CD14-positive monocyte (primary cell): ENCODE data around the gene ZNF497. TPM values are rescaled to one million over a fixed set of nuclear protein-coding genes. Genes with fewer than 3 reads are reported as not detected.
A peak's percentile ranks its signal among the peaks of the same experiment; 100 is the strongest.

ENCODE experiments used
- DNase-seq, 3 donors: peaks; one replicate each; pipeline ENCODE4 v3.0.0-alpha.2; 2011 to 2022
- H2AFZ ChIP-seq: 2 replicates; pipeline ENCODE4 v1.6.0; 2012; ENCODE audit warnings: mild to moderate bottlenecking, low read depth, low read length, inconsistent platforms; ENCODE audit not compliant: insufficient read depth, poor library complexity, severe bottlenecking
- H3K27ac ChIP-seq, 2 donors: 1 replicate in 1 of 2; 2 replicates in 1 of 2; pipeline ENCODE4 v1.5.1; 2012 to 2013; ENCODE audit warnings: low read length in 2 of 2, control low read depth in 1 of 2, inconsistent platforms in 1 of 2, low read depth in 1 of 2, mild to moderate bottlenecking in 1 of 2
- H3K27me3 ChIP-seq, 2 donors: one replicate each; pipeline versions ENCODE4 v1.6.0 to v1.6.1; 2011 to 2013; ENCODE audit warnings: low read length in 2 of 2; ENCODE audit not compliant: control insufficient read depth in 2 of 2, insufficient read depth in 2 of 2
- H3K36me3 ChIP-seq, 2 donors: replicated peaks in 1 of 2; 1 replicate in 1 of 2; 2 replicates in 1 of 2; pipeline versions ENCODE4 v1.5.1 to v1.6.1; 2012 to 2013; ENCODE audit warnings: low read length in 2 of 2, control low read depth in 1 of 2, inconsistent platforms in 1 of 2, mild to moderate bottlenecking in 1 of 2; ENCODE audit not compliant: insufficient read depth in 2 of 2, control insufficient read depth in 1 of 2
- H3K4me1 ChIP-seq, 2 donors: 1 replicate in 1 of 2; 2 replicates in 1 of 2; pipeline versions ENCODE4 v1.5.1 to v1.6.1; 2012 to 2013; ENCODE audit warnings: low read length in 2 of 2, control low read depth in 1 of 2, inconsistent platforms in 1 of 2, mild to moderate bottlenecking in 1 of 2, moderate library complexity in 1 of 2; ENCODE audit not compliant: insufficient read depth in 2 of 2, control insufficient read depth in 1 of 2
- H3K4me2 ChIP-seq: replicated peaks from 2 replicates; pipeline ENCODE3; 2012; ENCODE audit warnings: low read length, moderate library complexity, mild to moderate bottlenecking; ENCODE audit not compliant: poor library complexity, severe bottlenecking; ENCODE audit errors: extremely low read depth
- H3K4me3 ChIP-seq, 3 experiments: fragments of 200-600 bp in 1 of 3; sonication (generic) in 1 of 3; replicated peaks in 1 of 3; 1 replicate in 2 of 3; 2 replicates in 1 of 3; pipeline ENCODE4 v1.5.1; 2011 to 2013; ENCODE audit warnings: low read length in 3 of 3, mild to moderate bottlenecking in 3 of 3, control low read depth in 2 of 3, low read depth in 2 of 3, inconsistent platforms in 1 of 3, moderate library complexity in 1 of 3
- H3K79me2 ChIP-seq: 2 replicates; pipeline ENCODE4 v1.6.0; 2012; ENCODE audit warnings: mild to moderate bottlenecking, control low read depth, inconsistent platforms, low read length, moderate library complexity; ENCODE audit not compliant: insufficient read depth
- H3K9ac ChIP-seq: 2 replicates; pipeline ENCODE4 v1.6.0; 2017; ENCODE audit warnings: low read length, mild to moderate bottlenecking; ENCODE audit not compliant: insufficient read depth, poor library complexity, severe bottlenecking
- H3K9me3 ChIP-seq, 2 donors: replicated peaks in 1 of 2; 1 replicate in 1 of 2; 2 replicates in 1 of 2; pipeline versions ENCODE4 v1.5.1 to v1.6.1; 2012 to 2013; ENCODE audit warnings: low read length in 2 of 2, control low read depth in 1 of 2; ENCODE audit not compliant: control insufficient read depth in 1 of 2, insufficient read depth in 1 of 2
- H4K20me1 ChIP-seq: 2 replicates; pipeline ENCODE4 v1.6.0; 2012; ENCODE audit warnings: mild to moderate bottlenecking, low read length, control low read depth, moderate library complexity; ENCODE audit not compliant: insufficient read depth
- H3K27ac Mint-ChIP-seq, 7 donors: one replicate each; pipeline ENCODE4 v1.8.0; 2020; ENCODE audit warnings: mild to moderate bottlenecking in 7 of 7, mixed read lengths in 7 of 7, moderate library complexity in 6 of 7, inconsistent platforms in 2 of 7
- H3K27me3 Mint-ChIP-seq, 3 donors: one replicate each; pipeline ENCODE4 v1.8.0; 2021 to 2022; ENCODE audit warnings: low read depth in 3 of 3, mild to moderate bottlenecking in 3 of 3, mixed read lengths in 3 of 3, moderate library complexity in 3 of 3, inconsistent platforms in 1 of 3
- H3K36me3 Mint-ChIP-seq, 2 donors: one replicate each; pipeline ENCODE4 v1.8.0; 2020; ENCODE audit warnings: mixed read lengths in 2 of 2, inconsistent platforms in 1 of 2, mild to moderate bottlenecking in 1 of 2
- H3K4me1 Mint-ChIP-seq: one replicate; pipeline ENCODE4 v1.8.0; 2020; ENCODE audit warnings: mild to moderate bottlenecking, mixed read lengths
- H3K4me3 Mint-ChIP-seq, 2 donors: one replicate each; pipeline ENCODE4 v1.8.0; 2020; ENCODE audit warnings: mild to moderate bottlenecking in 2 of 2, mixed read lengths in 2 of 2, moderate library complexity in 1 of 2
- H3K9me3 Mint-ChIP-seq, 7 donors: one replicate each; pipeline ENCODE4 v1.8.0; 2020 to 2022; ENCODE audit warnings: mixed read lengths in 7 of 7, mild to moderate bottlenecking in 6 of 7, moderate library complexity in 6 of 7, inconsistent platforms in 2 of 7
- WGBS: methylation state at CpG from one replicate; pipeline ENCODE4 v1.1.5; 2013; ENCODE audit warnings: missing lambda C conversion rate; ENCODE audit not compliant: insufficient coverage; 5-methylcytosine and 5-hydroxymethylcytosine counted together
- intact Hi-C, 2 donors: fragments of 100-400 bp; cut with micrococcal nuclease; formaldehyde crosslinking; loops; one replicate each; pipeline versions ENCODE4 v1.15.0 to v1.15.1; 2023
- polyA plus RNA-seq, 3 donors: library from polyadenylated mRNA; depleted of rRNA in 1 of 3; unstranded in 2 of 3; stranded (reverse) in 1 of 3; fragments of 300-500 nt in 2 of 3; fragments of >200 nt in 1 of 3; fragmentation: Illumina TruSeq in 2 of 3; gene quantifications; 1 replicate in 2 of 3; 2 replicates in 1 of 3; pipeline ENCODE4 v1.2.3, GENCODE V29; 2012 to 2021
- TF ChIP-seq, protein P1 (sequence below): fragments of 200-600 bp; IDR thresholded peaks from one replicate; pipeline ENCODE4 v1.8.0; 2022; ENCODE audit warnings: antibody characterized with exemption, mild to moderate bottlenecking

ZNF497 gene
- polyA plus RNA-seq, 3 donors: 0.28 to 0.60 (median 0.41) TPM

- intact Hi-C loops: no loop called here
- Histone ChIP-seq H3K36me3 (peaks cover 27 to 51% of the 10 kb centered on the region in 2 donors), H3K4me2 (no peak overlapping the region), H3K4me3 (no peak overlapping the region), H3K4me1 (no peaks in the 10 kb centered on the region), H3K79me2 (no peaks in the 10 kb centered on the region), H3K9me3 (peaks cover 4 to 13% of the 10 kb centered on the region in 2 donors), H3K27me3 (no peaks in the 10 kb centered on the region), H4K20me1 (no peaks in the 10 kb centered on the region), H3K9ac (no peak overlapping the region), H2AFZ (no peak overlapping the region), H3K27ac (no peak overlapping the region)
- TF ChIP-seq, protein P1, sequence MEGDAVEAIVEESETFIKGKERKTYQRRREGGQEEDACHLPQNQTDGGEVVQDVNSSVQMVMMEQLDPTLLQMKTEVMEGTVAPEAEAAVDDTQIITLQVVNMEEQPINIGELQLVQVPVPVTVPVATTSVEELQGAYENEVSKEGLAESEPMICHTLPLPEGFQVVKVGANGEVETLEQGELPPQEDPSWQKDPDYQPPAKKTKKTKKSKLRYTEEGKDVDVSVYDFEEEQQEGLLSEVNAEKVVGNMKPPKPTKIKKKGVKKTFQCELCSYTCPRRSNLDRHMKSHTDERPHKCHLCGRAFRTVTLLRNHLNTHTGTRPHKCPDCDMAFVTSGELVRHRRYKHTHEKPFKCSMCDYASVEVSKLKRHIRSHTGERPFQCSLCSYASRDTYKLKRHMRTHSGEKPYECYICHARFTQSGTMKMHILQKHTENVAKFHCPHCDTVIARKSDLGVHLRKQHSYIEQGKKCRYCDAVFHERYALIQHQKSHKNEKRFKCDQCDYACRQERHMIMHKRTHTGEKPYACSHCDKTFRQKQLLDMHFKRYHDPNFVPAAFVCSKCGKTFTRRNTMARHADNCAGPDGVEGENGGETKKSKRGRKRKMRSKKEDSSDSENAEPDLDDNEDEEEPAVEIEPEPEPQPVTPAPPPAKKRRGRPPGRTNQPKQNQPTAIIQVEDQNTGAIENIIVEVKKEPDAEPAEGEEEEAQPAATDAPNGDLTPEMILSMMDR: no peak
- peaks cover 40 to 50% of the 10 kb centered on the region in 2 donors for H3K36me3 Mint-ChIP-seq
- H3K27me3 Mint-ChIP-seq: peaks cover 0 to 3% (median 2%) of the 10 kb centered on the region in 3 donors
- H3K4me1 Mint-ChIP-seq: no peaks in the 10 kb centered on the region
- WGBS: 100% methylated on average over 2 of the region's 3 CpGs
- DNase-seq: no peak
- no peak overlapping the region for H3K4me3 Mint-ChIP-seq
- H3K27ac Mint-ChIP-seq: no peak overlapping the region
- H3K9me3 Mint-ChIP-seq: peaks cover 0 to 13% (median 7%) of the 10 kb centered on the region in 7 donors
Observed at GRCh38 chr19:58335630-58336029, 26.9 kb downstream of the ZNF497 start.

- H3K27me3 ChIP-seq: no peaks in the 10 kb centered on the region
- Mint-ChIP-seq H3K4me3 (no peak overlapping the region), H3K4me1 (no peaks in the 10 kb centered on the region), H3K27me3 (peaks cover 0 to 2% (median 1%) of the 10 kb centered on the region in 3 donors), H3K36me3 (peaks cover 40 to 46% of the 10 kb centered on the region in 2 donors), H3K27ac (peak overlapping the region in 1 of 7 donors; percentile 42), H3K9me3 (peaks cover 0 to 13% (median 7%) of the 10 kb centered on the region in 7 donors)
- H3K27ac ChIP-seq: no peak overlapping the region
- no peak overlapping the region for H3K4me3 ChIP-seq
- WGBS: 93% methylated on average over 16 of the region's 19 CpGs
- no peak overlapping the region for H3K9ac ChIP-seq
- H4K20me1 ChIP-seq: no peaks in the 10 kb centered on the region
- H3K36me3 ChIP-seq: peaks cover 27 to 49% of the 10 kb centered on the region in 2 donors
- no peak for DNase-seq
- H3K4me1 ChIP-seq: no peaks in the 10 kb centered on the region
- no peak overlapping the region for H3K4me2 ChIP-seq
- TF ChIP-seq, protein P1: no peak
- H3K79me2 ChIP-seq: no peaks in the 10 kb centered on the region
- peaks cover 4 to 13% of the 10 kb centered on the region in 2 donors for H3K9me3 ChIP-seq
- intact Hi-C loops: no loop called here
- no peak overlapping the region for H2AFZ ChIP-seq
Observed at GRCh38 chr19:58334691-58335249, 27.8 kb downstream of the ZNF497 start.
